ENCODE results near the gene TMEM80. TPM values are rescaled to one million over a fixed set of nuclear protein-coding genes. Genes with fewer than 3 reads are reported as not detected.

TMEM80 gene
- total and polyA plus RNA-seq, 2 donors (not counting 1 experiment from before 2014, with no cell fraction given) = 10.6 to 15.3 TPM

DNA sequence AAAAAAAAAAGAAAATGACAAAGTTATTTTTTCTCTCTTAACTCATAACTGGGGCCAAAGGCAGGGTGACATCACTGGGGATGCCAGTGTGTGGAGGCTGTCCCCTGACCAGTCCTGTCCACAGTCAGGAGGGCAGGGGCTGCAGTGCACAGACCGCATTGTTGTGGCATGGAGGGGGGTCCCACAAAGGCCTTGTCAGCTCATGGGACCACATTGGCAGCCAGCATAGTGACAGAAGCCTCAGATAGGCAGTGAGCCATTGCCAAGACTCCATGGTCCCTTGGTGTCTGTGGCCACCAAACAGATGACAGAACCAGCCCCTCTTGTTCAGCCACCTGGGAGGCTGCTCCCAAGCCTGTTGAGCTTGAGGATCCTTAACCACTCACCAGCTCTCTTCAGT is 4.1 kb downstream of the TMEM80 start:
- Histone ChIP-seq H2AFZ (ENCODE audit: low read length) (no peak overlapping the region), H3K27me3 (ENCODE audit: control insufficient read depth, insufficient read depth, low read length) (no peaks in the 10 kb centered on the region), H3K9me3 (ENCODE audit: control insufficient read depth, insufficient read depth, low read depth, low read length) (no peaks in the 10 kb centered on the region), H3K4me1 (ENCODE audit: control insufficient read depth, extremely low read depth, insufficient read depth, low read length) (peaks cover 6% of the 10 kb centered on the region), H3K27ac (ENCODE audit: insufficient read depth, low read length) (no peak overlapping the region), H3K4me2 (ENCODE audit: extremely low read depth, insufficient read depth, low read length) (no peak overlapping the region), H3K79me2 (ENCODE audit: control insufficient read depth, insufficient read depth, low read length) (peaks cover 9% of the 10 kb centered on the region), H4K20me1 (ENCODE audit: control insufficient read depth, extremely low read depth, insufficient read depth, low read length) (no peaks in the 10 kb centered on the region), H3K36me3 (ENCODE audit: control insufficient read depth, insufficient read depth, low read length) (peaks cover 12% of the 10 kb centered on the region), H3K4me3 (replicated peaks in 1 of 4; ENCODE audit: control extremely low read depth in 1 of 4, insufficient read depth in 1 of 4, low read depth in 3 of 4, low read length in 4 of 4) (no peak overlapping the region), H3K9ac (ENCODE audit: insufficient read depth, low read length) (no peak overlapping the region)
- DNase-seq (ENCODE audit: low read depth in 2 of 2) = no peak
- no peak for TF ChIP-seq EZH2 (IDR thresholded peaks at IDR 0.05; ENCODE audit: low read length, missing control alignments)
- TF ChIP-seq, protein P1, sequence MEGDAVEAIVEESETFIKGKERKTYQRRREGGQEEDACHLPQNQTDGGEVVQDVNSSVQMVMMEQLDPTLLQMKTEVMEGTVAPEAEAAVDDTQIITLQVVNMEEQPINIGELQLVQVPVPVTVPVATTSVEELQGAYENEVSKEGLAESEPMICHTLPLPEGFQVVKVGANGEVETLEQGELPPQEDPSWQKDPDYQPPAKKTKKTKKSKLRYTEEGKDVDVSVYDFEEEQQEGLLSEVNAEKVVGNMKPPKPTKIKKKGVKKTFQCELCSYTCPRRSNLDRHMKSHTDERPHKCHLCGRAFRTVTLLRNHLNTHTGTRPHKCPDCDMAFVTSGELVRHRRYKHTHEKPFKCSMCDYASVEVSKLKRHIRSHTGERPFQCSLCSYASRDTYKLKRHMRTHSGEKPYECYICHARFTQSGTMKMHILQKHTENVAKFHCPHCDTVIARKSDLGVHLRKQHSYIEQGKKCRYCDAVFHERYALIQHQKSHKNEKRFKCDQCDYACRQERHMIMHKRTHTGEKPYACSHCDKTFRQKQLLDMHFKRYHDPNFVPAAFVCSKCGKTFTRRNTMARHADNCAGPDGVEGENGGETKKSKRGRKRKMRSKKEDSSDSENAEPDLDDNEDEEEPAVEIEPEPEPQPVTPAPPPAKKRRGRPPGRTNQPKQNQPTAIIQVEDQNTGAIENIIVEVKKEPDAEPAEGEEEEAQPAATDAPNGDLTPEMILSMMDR (conservative IDR thresholded peaks at IDR 0.05 in 1 of 2, IDR thresholded peaks at IDR 0.05 in 1 of 2; ENCODE audit: low read depth in 1 of 2, low read length in 2 of 2) = no peak

DNA sequence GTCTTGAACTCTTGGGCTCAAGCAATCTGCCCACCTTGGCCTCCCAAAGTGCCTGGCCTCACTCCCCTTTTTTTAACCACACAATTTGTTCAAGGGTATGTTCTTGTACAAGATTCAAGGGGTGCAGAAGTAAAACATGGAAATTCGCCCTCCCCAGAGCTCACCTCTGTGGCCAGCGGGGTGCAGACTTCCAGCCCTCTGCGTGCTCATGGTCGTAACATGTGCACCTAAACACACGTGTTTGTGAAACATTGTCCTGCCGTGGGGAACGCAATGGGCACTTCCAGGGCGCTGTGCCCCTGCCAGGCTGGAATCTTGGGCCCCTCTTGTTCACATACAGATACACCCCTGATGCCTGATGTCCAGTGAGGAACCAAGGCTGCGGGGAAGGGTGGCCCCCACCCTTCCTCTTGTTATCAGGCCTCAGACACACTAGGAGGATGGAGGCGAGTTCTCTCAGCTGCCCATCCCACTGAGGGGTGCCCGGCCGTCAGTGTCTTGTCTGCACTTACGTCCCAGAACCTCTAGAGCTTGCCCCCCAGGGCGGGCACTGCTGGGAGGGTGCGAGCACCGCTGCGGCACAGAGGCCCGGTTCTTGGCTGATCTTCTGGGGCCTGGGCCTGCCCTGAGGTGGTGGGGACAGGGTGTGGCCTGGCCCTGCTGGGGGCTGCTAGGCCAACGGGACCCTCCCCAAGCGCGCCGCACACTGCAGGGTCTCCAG is 6.3 kb downstream of the TMEM80 start:
- H3K9ac ChIP-seq (ENCODE audit: insufficient read depth, low read length) = no peak overlapping the region
- no peak overlapping the region for H3K27ac ChIP-seq (ENCODE audit: insufficient read depth, low read length)
- no peak overlapping the region for H3K4me2 ChIP-seq (ENCODE audit: extremely low read depth, insufficient read depth, low read length)
- H3K79me2 ChIP-seq (ENCODE audit: control insufficient read depth, insufficient read depth, low read length) = peaks cover 6% of the 10 kb centered on the region
- no peaks in the 10 kb centered on the region for H3K27me3 ChIP-seq (ENCODE audit: control insufficient read depth, insufficient read depth, low read length)
- H3K36me3 ChIP-seq (ENCODE audit: control insufficient read depth, insufficient read depth, low read length) = peaks cover 14% of the 10 kb centered on the region
- no peak for DNase-seq (ENCODE audit: low read depth in 2 of 2)
- no peak overlapping the region for H2AFZ ChIP-seq (ENCODE audit: low read length)
- H3K4me3 ChIP-seq (replicated peaks in 1 of 4; ENCODE audit: control extremely low read depth in 1 of 4, insufficient read depth in 1 of 4, low read depth in 3 of 4, low read length in 4 of 4) = no peak overlapping the region
- H4K20me1 ChIP-seq (ENCODE audit: control insufficient read depth, extremely low read depth, insufficient read depth, low read length) = no peaks in the 10 kb centered on the region
- H3K9me3 ChIP-seq (ENCODE audit: control insufficient read depth, insufficient read depth, low read depth, low read length) = no peaks in the 10 kb centered on the region
- H3K4me1 ChIP-seq (ENCODE audit: control insufficient read depth, extremely low read depth, insufficient read depth, low read length) = peaks cover 10% of the 10 kb centered on the region
- TF ChIP-seq EZH2 (IDR thresholded peaks at IDR 0.05; ENCODE audit: low read length, missing control alignments) = no peak
- TF ChIP-seq, protein P1 (conservative IDR thresholded peaks at IDR 0.05 in 1 of 2, IDR thresholded peaks at IDR 0.05 in 1 of 2; ENCODE audit: low read depth in 1 of 2, low read length in 2 of 2) = no peak

DNA sequence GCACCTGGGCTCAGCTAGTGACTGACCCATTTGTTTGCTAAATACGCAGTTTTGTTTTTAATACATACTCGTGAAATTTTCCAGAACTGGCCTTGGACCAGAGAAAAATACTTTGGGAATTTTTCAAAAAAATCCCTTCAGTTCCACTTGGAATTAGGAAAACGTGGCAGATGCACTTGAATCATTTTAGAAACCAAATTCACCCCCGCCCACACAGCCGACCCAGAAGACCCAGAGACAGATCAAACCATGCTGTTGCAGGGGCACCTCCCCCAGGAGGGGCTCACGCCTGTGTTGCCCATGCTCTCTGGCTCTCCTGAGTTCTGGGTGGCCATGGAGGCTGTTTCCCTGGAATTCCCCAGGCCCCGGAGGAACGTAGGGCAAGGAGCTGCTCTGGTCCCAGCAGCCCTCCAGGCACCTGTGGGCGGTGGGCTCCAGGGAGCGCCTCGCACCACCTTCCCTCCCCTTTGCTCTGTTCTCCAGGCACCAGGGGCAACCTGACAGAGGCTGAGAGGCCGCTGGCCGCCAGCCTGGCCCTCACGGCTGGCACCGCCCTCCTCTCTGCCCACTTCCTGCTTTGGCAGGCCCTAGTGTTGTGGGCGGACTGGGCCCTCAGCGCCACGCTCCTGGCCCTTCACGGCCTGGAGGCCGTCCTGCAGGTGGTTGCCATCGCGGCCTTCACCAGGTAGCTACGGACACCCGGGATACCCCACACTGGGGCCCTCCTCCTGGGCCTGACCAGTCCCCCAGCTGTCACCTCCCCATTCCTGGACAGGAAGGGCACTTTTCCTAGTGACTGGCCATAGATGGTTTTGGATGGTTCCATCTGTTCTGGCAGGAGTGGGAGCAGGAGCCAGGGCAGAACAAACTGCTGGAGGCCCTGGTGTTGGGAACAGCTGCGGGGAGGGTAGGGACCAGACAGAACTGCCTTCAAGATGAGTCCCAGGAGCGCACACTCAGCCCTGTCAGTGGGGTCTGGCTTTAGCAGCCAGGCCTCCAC is 7.1 kb downstream of the TMEM80 start:
- H4K20me1 ChIP-seq (ENCODE audit: control insufficient read depth, extremely low read depth, insufficient read depth, low read length) = no peaks in the 10 kb centered on the region
- H3K9ac ChIP-seq (ENCODE audit: insufficient read depth, low read length) = no peak overlapping the region
- H3K27me3 ChIP-seq (ENCODE audit: control insufficient read depth, insufficient read depth, low read length) = no peaks in the 10 kb centered on the region
- H3K27ac ChIP-seq (ENCODE audit: insufficient read depth, low read length) = no peak overlapping the region
- no peaks in the 10 kb centered on the region for H3K9me3 ChIP-seq (ENCODE audit: control insufficient read depth, insufficient read depth, low read depth, low read length)
- no peak overlapping the region for H2AFZ ChIP-seq (ENCODE audit: low read length)
- peaks cover 14% of the 10 kb centered on the region for H3K36me3 ChIP-seq (ENCODE audit: control insufficient read depth, insufficient read depth, low read length)
- H3K79me2 ChIP-seq (ENCODE audit: control insufficient read depth, insufficient read depth, low read length) = peaks cover 3% of the 10 kb centered on the region
- DNase-seq (ENCODE audit: low read depth in 2 of 2) = no peak
- no peak overlapping the region for H3K4me3 ChIP-seq (replicated peaks in 1 of 4; ENCODE audit: control extremely low read depth in 1 of 4, insufficient read depth in 1 of 4, low read depth in 3 of 4, low read length in 4 of 4)
- peaks cover 14% of the 10 kb centered on the region for H3K4me1 ChIP-seq (ENCODE audit: control insufficient read depth, extremely low read depth, insufficient read depth, low read length)
- no peak overlapping the region for H3K4me2 ChIP-seq (ENCODE audit: extremely low read depth, insufficient read depth, low read length)
- no peak for TF ChIP-seq EZH2 (IDR thresholded peaks at IDR 0.05; ENCODE audit: low read length, missing control alignments)
- TF ChIP-seq, protein P1 (conservative IDR thresholded peaks at IDR 0.05 in 1 of 2, IDR thresholded peaks at IDR 0.05 in 1 of 2; ENCODE audit: low read depth in 1 of 2, low read length in 2 of 2) = no peak

All from fibroblast of lung (primary cell).